Activated B cell treated with CpG ODN at 0.5 μM for 24 hours (primary cell): ENCODE data around the gene TFAM. TPM values are rescaled to one million over a fixed set of nuclear protein-coding genes. Genes with fewer than 3 reads are reported as not detected.

ENCODE experiments used
- ATAC-seq: fragments of 200-7000 bp; cut with Tn5 transposase; one replicate; pipeline ENCODE4 v1.10.0; 2021; ENCODE audit warnings: low read depth, mild to moderate bottlenecking, moderate library complexity
- CTCF ChIA-PET: fragments of 350-600 bp; sonication (Branson Sonifier 250); formaldehyde crosslinking; loops from one replicate; lab custom pipeline; 2021; ENCODE audit warnings: antibody characterized with exemption; lab: Charles Lee
- POLR2A ChIA-PET: fragments of 350-600 bp; sonication (Branson Sonifier 250); formaldehyde crosslinking; loops from one replicate; lab custom pipeline; 2021; ENCODE audit warnings: antibody characterized with exemption; lab: Charles Lee
- DNase-seq: peaks from one replicate; pipeline ENCODE4 v3.0.0; 2022
- H3K27ac Mint-ChIP-seq: one replicate; pipeline ENCODE4 v1.8.0; 2020; ENCODE audit warnings: mixed read lengths
- H3K27me3 Mint-ChIP-seq: one replicate; pipeline ENCODE4 v1.8.0; 2021; ENCODE audit warnings: mixed read lengths
- H3K36me3 Mint-ChIP-seq: one replicate; pipeline ENCODE4 v1.8.0; 2021; ENCODE audit warnings: low read depth, mixed read lengths
- H3K4me1 Mint-ChIP-seq: one replicate; pipeline ENCODE4 v1.8.0; 2021; ENCODE audit warnings: mixed read lengths
- H3K4me3 Mint-ChIP-seq: one replicate; pipeline ENCODE4 v1.8.0; 2020; ENCODE audit warnings: mild to moderate bottlenecking, mixed read lengths
- H3K9me3 Mint-ChIP-seq: one replicate; pipeline ENCODE4 v1.8.0; 2020; ENCODE audit warnings: mixed read lengths
- intact Hi-C: fragments of 100-400 bp; cut with micrococcal nuclease; formaldehyde crosslinking; loops from one replicate; pipeline ENCODE4 v1.15.1; 2024
- total RNA-seq: library from RNA; stranded (reverse); gene quantifications from 2 replicates; pipeline ENCODE4 v1.2.3, GENCODE V29; 2022
- TF ChIP-seq, protein P1 (sequence below): fragments of 200-600 bp; IDR thresholded peaks from one replicate; pipeline ENCODE4 v1.8.0; 2022; ENCODE audit warnings: antibody characterized with exemption, mild to moderate bottlenecking

The TFAM gene
- total RNA-seq, 1 donor from 2014 or later = 60.2 TPM

DNA sequence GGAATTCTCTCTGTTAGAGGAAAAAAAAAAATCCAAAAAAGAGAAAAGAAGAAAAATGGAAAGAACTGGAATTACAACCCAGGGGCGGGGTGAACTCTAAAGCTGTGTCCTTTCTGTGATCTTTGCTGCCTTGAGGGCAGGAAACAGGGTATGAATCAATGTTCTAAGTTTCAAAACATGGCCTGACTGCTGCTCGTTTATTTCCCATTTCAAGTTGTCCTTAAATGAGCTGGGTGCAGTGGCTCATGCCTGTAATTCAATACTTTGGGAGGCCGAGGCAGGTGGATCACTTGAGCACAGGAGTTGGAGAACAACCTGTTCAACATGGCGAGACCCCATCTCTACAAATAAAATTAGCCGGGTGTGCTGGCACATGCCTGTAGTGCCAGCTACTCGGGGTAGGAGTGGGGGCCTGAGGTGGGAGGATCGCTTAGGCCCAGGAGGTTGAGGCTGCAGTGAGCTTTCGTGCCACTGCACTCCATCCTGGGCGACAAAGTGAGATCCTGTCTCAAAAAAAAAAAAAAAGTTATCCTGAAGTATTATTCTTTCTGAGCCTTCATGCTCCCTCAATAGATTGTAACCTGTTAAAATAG lies 24.7 kb upstream of the TFAM start:
- H3K4me3 Mint-ChIP-seq = no peak overlapping the region
- POLR2A ChIA-PET = interaction anchor here (1.1 to 1.9 kb wide), 2 partner anchors 24 to 25 kb away, joined by 3 to 4 read pairs; partner anchors contain the start of gene UBE2D1
- DNase-seq (no peak), ATAC-seq (no peak)
- H3K27ac Mint-ChIP-seq = no peak overlapping the region
- CTCF ChIA-PET = interaction anchor here (1.2 kb wide), 1 partner anchor 21 kb away, joined by 3 read pairs; no protein-coding TSS in a partner anchor
- TF ChIP-seq, protein P1, sequence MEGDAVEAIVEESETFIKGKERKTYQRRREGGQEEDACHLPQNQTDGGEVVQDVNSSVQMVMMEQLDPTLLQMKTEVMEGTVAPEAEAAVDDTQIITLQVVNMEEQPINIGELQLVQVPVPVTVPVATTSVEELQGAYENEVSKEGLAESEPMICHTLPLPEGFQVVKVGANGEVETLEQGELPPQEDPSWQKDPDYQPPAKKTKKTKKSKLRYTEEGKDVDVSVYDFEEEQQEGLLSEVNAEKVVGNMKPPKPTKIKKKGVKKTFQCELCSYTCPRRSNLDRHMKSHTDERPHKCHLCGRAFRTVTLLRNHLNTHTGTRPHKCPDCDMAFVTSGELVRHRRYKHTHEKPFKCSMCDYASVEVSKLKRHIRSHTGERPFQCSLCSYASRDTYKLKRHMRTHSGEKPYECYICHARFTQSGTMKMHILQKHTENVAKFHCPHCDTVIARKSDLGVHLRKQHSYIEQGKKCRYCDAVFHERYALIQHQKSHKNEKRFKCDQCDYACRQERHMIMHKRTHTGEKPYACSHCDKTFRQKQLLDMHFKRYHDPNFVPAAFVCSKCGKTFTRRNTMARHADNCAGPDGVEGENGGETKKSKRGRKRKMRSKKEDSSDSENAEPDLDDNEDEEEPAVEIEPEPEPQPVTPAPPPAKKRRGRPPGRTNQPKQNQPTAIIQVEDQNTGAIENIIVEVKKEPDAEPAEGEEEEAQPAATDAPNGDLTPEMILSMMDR = no peak
- H3K9me3 Mint-ChIP-seq = no peaks in the 10 kb centered on the region
- H3K4me1 Mint-ChIP-seq = peaks cover 20% of the 10 kb centered on the region
- intact Hi-C loops = no loop called here
- H3K27me3 Mint-ChIP-seq = no peaks in the 10 kb centered on the region
- peaks cover 37% of the 10 kb centered on the region for H3K36me3 Mint-ChIP-seq

DNA sequence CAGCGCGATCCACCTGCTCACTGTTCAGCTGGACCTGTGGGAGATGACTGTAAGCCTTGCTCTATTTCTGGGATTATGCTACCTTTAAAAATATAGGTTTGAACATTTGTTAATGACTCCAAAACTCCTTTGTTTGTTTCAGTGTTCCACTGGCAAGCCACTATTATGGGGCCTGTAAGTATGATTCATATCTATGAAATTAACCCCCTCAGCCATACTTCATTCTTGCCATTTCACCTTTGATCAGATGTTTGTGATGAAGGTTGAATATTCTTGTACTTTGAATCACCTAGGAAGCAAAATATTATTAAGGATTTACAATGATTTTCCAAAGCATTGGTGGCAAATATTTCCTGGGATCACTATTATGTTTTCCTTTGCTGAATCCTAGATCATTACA lies 23.9 kb upstream of the TFAM start:
- Mint-ChIP-seq H3K27me3 (no peaks in the 10 kb centered on the region), H3K9me3 (no peaks in the 10 kb centered on the region), H3K4me1 (peaks cover 20% of the 10 kb centered on the region), H3K36me3 (peaks cover 37% of the 10 kb centered on the region), H3K4me3 (no peak overlapping the region), H3K27ac (no peak overlapping the region)
- DNase-seq (no peak), ATAC-seq (no peak)
- TF ChIP-seq, protein P1 = no peak
- POLR2A ChIA-PET = interaction anchor here (1.1 kb wide), 1 partner anchor 26 kb away, joined by 3 read pairs; the partner anchor contains the start of gene UBE2D1
- intact Hi-C loops = no loop called here
- CTCF ChIA-PET = no interaction called here

DNA sequence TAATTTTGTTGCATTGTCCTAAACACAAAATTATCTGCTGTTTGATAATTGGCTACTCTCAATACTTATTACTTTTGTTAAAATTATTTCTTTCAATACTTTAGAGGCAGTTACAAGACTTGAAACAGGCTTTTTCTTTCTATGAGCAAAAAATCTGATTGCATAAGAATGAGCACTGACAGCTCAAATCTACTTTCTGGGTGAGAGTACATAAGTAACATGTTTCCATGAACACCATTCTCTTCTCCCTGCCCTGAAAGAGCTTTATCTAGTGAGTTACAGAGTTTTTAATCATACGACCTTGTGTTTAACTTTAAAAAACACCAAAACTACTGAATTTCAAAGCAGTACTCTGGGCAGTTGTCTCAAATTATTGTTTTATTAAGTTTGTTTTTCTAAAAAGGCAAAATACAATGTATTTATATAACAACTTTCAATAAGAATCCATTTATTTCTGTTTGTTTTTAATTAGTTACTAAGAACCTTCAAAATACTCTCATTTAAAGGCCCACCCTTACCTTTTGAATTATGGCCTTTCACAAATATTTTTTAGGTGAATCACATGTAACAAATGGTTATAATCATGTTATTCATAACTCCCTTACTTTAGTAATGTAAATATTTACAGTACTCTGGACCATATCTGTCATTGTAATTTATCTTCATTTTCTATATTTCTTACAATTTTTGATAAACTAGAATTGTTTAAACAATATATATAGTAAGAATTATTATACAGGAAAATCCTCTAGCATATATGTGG lies 23.0 kb upstream of the TFAM start:
- H3K27me3 Mint-ChIP-seq = no peaks in the 10 kb centered on the region
- peaks cover 37% of the 10 kb centered on the region for H3K36me3 Mint-ChIP-seq
- peaks cover 16% of the 10 kb centered on the region for H3K4me1 Mint-ChIP-seq
- ChIA-PET POLR2A (no interaction called here), CTCF (no interaction called here)
- H3K27ac Mint-ChIP-seq = no peak overlapping the region
- no peaks in the 10 kb centered on the region for H3K9me3 Mint-ChIP-seq
- TF ChIP-seq, protein P1 = no peak
- intact Hi-C loops = no loop called here
- ATAC-seq (no peak), DNase-seq (no peak)
- no peak overlapping the region for H3K4me3 Mint-ChIP-seq

DNA sequence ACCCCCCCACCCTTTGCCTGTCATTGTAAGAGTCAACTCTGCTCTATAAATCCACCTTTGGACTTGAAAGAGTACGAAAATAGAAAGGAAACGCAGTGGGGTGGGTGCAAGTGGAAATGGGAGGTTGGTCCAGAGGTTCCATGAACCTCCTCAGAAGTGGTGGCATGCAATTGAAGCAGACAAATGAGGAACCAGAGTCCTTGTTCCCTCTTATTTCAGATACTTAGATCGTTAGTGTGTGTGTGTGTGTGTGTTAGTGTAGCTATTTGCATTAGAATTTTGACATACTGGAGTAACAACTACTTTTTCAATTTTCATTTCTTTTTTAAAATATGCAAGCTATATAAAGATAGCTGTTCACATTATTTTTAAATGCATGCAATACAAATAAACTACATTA lies 18.1 kb upstream of the TFAM start:
- ChIA-PET POLR2A (no interaction called here), CTCF (no interaction called here)
- DNase-seq = no peak
- ATAC-seq = no peak
- Mint-ChIP-seq H3K27me3 (no peaks in the 10 kb centered on the region), H3K36me3 (peaks cover 25% of the 10 kb centered on the region), H3K4me1 (no peaks in the 10 kb centered on the region), H3K27ac (no peak overlapping the region), H3K4me3 (no peak overlapping the region), H3K9me3 (no peaks in the 10 kb centered on the region)
- TF ChIP-seq, protein P1 = no peak
- intact Hi-C loops = no loop called here

DNA sequence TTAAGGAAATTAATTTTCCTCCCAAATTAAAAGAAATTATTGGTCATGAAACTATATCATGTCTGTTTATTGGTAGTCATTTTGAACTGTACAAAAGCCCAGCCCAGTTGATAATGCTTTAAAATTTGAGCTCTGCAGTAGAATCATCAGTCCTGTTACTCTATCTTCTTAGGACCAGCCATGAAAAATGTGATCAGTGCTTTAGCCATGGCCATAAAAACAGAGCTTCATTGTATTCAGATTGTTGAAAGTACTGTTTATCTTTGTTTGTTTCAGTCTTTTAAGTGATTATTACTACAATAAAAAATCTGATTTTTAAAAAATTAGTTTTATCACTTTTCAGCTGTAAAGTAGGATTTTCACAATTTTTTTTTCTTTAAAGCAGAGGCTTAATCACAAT lies 13.7 kb upstream of the TFAM start:
- intact Hi-C loops = no loop called here

More for the DNA sequence above, 13.7 kb upstream of the TFAM start:
- Mint-ChIP-seq H3K27ac (no peak overlapping the region), H3K9me3 (no peaks in the 10 kb centered on the region), H3K4me3 (no peak overlapping the region), H3K4me1 (peaks cover 3% of the 10 kb centered on the region), H3K36me3 (peaks cover 3% of the 10 kb centered on the region), H3K27me3 (no peaks in the 10 kb centered on the region)
- DNase-seq (no peak), ATAC-seq (no peak)
- TF ChIP-seq, protein P1 = no peak
- POLR2A ChIA-PET = interaction anchor here (0.5 kb wide), 1 partner anchor 1514 kb away, joined by 4 read pairs; no protein-coding TSS in a partner anchor
- CTCF ChIA-PET = interaction anchor here (1.1 to 1.6 kb wide), 3 partner anchors 13 to 80 kb away, joined by 3 to 5 read pairs (median 4); no protein-coding TSS in a partner anchor
